NB4 (cell line): ENCODE data around the gene CIB4.

Experiments used
- DNase-seq: peaks from one replicate; pipeline ENCODE4 v3.0.0; 2010; ENCODE audit warnings: low read depth
- H3K4me3 ChIP-seq: one replicate; pipeline ENCODE4 v1.5.1; 2011; ENCODE audit warnings: mild to moderate bottlenecking, low read depth, low read length, moderate library complexity
- MAX ChIP-seq: IDR thresholded peaks from 2 replicates; pipeline ENCODE4 v1.6.1; 2011; ENCODE audit warnings: low read depth, low read length
- MYC ChIP-seq: IDR thresholded peaks from 2 replicates; pipeline ENCODE4 v1.6.1; 2011; ENCODE audit warnings: low read depth, low read length
- POLR2A ChIP-seq: IDR thresholded peaks from 2 replicates; pipeline ENCODE4 v1.6.1; 2011; ENCODE audit warnings: mild to moderate bottlenecking; ENCODE audit not compliant: insufficient read length; ENCODE audit errors: extremely low read depth
- TF ChIP-seq, protein P1 (sequence below): IDR thresholded peaks from one replicate; pipeline ENCODE4 v1.5.1; 2012; ENCODE audit warnings: low read depth, low read length

CIB4 gene

GRCh38 chr2:26598336-26598995 is 42.7 kb downstream of the CIB4 start:
- TF ChIP-seq, protein P1, sequence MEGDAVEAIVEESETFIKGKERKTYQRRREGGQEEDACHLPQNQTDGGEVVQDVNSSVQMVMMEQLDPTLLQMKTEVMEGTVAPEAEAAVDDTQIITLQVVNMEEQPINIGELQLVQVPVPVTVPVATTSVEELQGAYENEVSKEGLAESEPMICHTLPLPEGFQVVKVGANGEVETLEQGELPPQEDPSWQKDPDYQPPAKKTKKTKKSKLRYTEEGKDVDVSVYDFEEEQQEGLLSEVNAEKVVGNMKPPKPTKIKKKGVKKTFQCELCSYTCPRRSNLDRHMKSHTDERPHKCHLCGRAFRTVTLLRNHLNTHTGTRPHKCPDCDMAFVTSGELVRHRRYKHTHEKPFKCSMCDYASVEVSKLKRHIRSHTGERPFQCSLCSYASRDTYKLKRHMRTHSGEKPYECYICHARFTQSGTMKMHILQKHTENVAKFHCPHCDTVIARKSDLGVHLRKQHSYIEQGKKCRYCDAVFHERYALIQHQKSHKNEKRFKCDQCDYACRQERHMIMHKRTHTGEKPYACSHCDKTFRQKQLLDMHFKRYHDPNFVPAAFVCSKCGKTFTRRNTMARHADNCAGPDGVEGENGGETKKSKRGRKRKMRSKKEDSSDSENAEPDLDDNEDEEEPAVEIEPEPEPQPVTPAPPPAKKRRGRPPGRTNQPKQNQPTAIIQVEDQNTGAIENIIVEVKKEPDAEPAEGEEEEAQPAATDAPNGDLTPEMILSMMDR = no peak
- TF ChIP-seq MYC (no peak), POLR2A (no peak), MAX (no peak)
- DNase-seq = no peak
- no peak overlapping the region for H3K4me3 ChIP-seq

DNA sequence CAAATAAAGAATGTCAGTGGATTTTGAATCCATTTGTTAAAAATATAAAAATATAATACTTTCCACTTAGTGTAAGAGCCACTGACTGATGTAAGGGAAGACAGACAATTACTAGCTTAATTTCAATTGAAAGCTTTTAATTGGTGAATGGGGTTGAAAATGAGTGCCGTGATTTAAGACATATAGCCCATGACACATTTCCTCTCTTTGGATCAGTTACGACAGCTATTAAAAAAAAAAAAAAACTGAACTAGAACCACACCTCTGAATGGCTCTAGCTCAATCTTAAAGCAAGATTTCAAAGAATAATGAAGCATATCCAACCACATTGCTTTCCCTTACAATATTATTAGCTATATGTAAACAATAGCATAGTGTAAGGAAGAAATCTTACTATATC is 44.0 kb downstream of the CIB4 start:
- DNase-seq = no peak
- TF ChIP-seq MAX = no peak
- TF ChIP-seq, protein P1 = no peak
- TF ChIP-seq POLR2A = no peak
- TF ChIP-seq MYC = no peak
- H3K4me3 ChIP-seq = no peak overlapping the region

DNA sequence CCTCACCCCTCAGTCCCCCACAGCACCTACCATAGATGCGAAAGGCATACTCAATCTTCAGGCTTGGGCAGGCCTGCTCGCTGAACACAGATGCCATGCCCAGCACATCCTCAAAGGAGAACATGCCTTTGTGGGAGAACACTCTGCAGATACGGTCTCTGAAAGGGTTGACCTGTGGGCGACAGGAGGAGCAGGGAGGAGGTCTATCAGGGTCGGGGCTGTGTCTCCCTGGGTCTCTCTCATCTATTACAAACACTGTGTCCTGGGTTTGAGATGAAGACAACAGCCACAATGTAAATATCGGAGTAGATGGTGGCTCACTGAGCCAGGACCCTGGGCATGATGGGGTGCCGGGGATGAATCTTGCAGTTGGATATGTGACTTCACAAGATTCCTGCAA is 46.0 kb downstream of the CIB4 start:
- no peak for TF ChIP-seq MYC
- TF ChIP-seq, protein P1 = no peak
- TF ChIP-seq MAX = no peak
- no peak for TF ChIP-seq POLR2A
- no peak overlapping the region for H3K4me3 ChIP-seq
- DNase-seq = no peak

- H3K4me3 ChIP-seq = no peak overlapping the region
- DNase-seq = no peak
- TF ChIP-seq POLR2A = no peak
- TF ChIP-seq, protein P1 = no peak
Observed at GRCh38 chr2:26591619-26592505, 49.3 kb downstream of the CIB4 start.

DNA sequence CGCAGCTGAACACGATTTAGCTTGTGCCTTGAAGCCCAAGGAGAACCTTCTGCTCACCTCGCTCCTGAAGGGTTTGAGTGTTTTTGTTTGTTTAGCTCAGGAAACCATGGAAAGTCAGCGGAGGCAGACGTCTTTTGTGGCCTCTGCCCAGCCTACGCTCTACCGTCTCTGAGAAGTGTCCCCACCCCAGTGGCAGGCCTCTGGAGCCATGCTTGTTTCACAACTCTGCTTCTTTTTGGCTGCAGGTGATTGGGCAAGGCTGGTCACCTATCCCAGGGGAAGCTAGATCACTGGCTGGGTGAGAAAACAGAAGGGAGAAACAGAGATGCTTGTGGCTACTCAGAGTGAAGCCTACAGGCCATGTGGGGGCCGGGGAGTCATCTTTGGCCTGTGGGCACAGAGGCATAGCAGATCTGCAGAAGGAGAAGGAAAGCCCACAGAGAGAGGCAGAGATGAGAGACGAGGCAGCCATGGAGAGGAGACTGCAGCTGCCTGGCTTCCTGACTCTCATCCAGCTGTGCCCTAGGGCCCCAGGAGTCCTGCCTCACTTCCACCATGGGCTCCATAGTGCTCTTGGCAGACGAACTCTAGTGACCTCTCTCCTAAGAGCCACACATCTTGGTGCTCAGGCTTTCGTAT is 50.1 kb downstream of the CIB4 start:
- TF ChIP-seq MAX = no peak
- TF ChIP-seq POLR2A = no peak
- no peak for TF ChIP-seq MYC
- TF ChIP-seq, protein P1 = no peak
- no peak overlapping the region for H3K4me3 ChIP-seq
- peak; percentile 24 for DNase-seq
